ENCODE data around the gene CLECL1. TPM values are rescaled to one million over a fixed set of nuclear protein-coding genes. Genes with fewer than 3 reads are reported as not detected.

The CLECL1 gene
- total RNA-seq, 2 experiments from 2014 or later = 73.3 to 114 TPM

GRCh38 chr12:9755567-9755966 is 22.7 kb upstream of the CLECL1 start:
- intact Hi-C loops (cut with micrococcal nuclease; ENCODE audit: unreplicated experiment) = no loop called here
- H4K20me1 ChIP-seq (ENCODE audit: insufficient read depth, low read length) = no peaks in the 10 kb centered on the region

GRCh38 chr12:9755035-9755434 is 22.1 kb upstream of the CLECL1 start:
- intact Hi-C loops (cut with micrococcal nuclease; ENCODE audit: unreplicated experiment) = no loop called here
- ChIA-PET POLR2A (interaction anchor here (0.9 to 1.6 kb wide), 4 partner anchors 13 to 119 kb away, joined by 3 to 5 read pairs (median 3); no protein-coding TSS in a partner anchor), CTCF (ENCODE audit: unreplicated experiment) (no interaction called here)
- H4K20me1 ChIP-seq (ENCODE audit: insufficient read depth, low read length) = no peaks in the 10 kb centered on the region
- TF ChIP-seq CTCF (conservative IDR thresholded peaks at IDR 0.05; ENCODE audit: low read length) (no peak), EZH2phosphoT487 (IDR thresholded peaks at IDR 0.05; ENCODE audit: borderline replicate concordance, low read depth, low read length) (no peak)
- H3K27ac ChIP-seq (ENCODE audit: low read depth, low read length, poor library complexity, severe bottlenecking) = no peak overlapping the region
- H3K4me1 ChIP-seq (ENCODE audit: insufficient read depth, low read length, poor library complexity, severe bottlenecking) = peaks cover 38% of the 10 kb centered on the region
- no peaks in the 10 kb centered on the region for H3K9me3 ChIP-seq (ENCODE audit: low read length)
- H3K79me2 ChIP-seq (ENCODE audit: insufficient read depth, low read depth, low read length) = peaks cover 32% of the 10 kb centered on the region; the same call in 1 of the 2 replicates
- H3K4me2 ChIP-seq (ENCODE audit: low read length) = no peak overlapping the region
- H2AFZ ChIP-seq (ENCODE audit: low read length) = no peak overlapping the region
- no TSS peak for BruUV-seq (replicated peaks)
- H3K9me2 ChIP-seq (ENCODE audit: insufficient read depth, low read length) = no peaks in the 10 kb centered on the region
- H3K36me3 ChIP-seq (ENCODE audit: insufficient read depth, low read length) = peaks cover 44% of the 10 kb centered on the region
- no peak overlapping the region for H3K4me3 ChIP-seq (ENCODE audit: low read depth, low read length, poor library complexity, severe bottlenecking)
- DNase-seq (ENCODE audit: low spot score) = no peak

More at GRCh38 chr12:9755567-9755966, 22.7 kb upstream of the CLECL1 start:
- no peak overlapping the region for H2AFZ ChIP-seq (ENCODE audit: low read length)
- no peak overlapping the region for H3K27ac ChIP-seq (ENCODE audit: low read depth, low read length, poor library complexity, severe bottlenecking)
- no peaks in the 10 kb centered on the region for H3K9me2 ChIP-seq (ENCODE audit: insufficient read depth, low read length)
- POLR2A ChIA-PET = interaction anchor here (0.6 to 1.6 kb wide), 9 partner anchors 12 to 120 kb away, joined by 3 to 9 read pairs (median 4); no protein-coding TSS in a partner anchor
- TF ChIP-seq CTCF (conservative IDR thresholded peaks at IDR 0.05; ENCODE audit: low read length) (no peak), EZH2phosphoT487 (IDR thresholded peaks at IDR 0.05; ENCODE audit: borderline replicate concordance, low read depth, low read length) (no peak)
- no peak overlapping the region for H3K4me3 ChIP-seq (ENCODE audit: low read depth, low read length, poor library complexity, severe bottlenecking)
- no peak overlapping the region for H3K4me2 ChIP-seq (ENCODE audit: low read length)
- CTCF ChIA-PET (ENCODE audit: unreplicated experiment) = interaction anchor here (0.7 kb wide), 1 partner anchor 13 kb away, joined by 3 read pairs; no protein-coding TSS in a partner anchor
- peaks cover 44% of the 10 kb centered on the region for H3K36me3 ChIP-seq (ENCODE audit: insufficient read depth, low read length)
- peaks cover 37% of the 10 kb centered on the region; the same call in 1 of the 2 replicates for H3K79me2 ChIP-seq (ENCODE audit: insufficient read depth, low read depth, low read length)
- no TSS peak for BruUV-seq (replicated peaks)
- H3K4me1 ChIP-seq (ENCODE audit: insufficient read depth, low read length, poor library complexity, severe bottlenecking) = peaks cover 34% of the 10 kb centered on the region
- no peaks in the 10 kb centered on the region for H3K9me3 ChIP-seq (ENCODE audit: low read length)
- no peak for DNase-seq (ENCODE audit: low spot score)
